K562 (cell line): ENCODE measurements around the gene CSNK1A1L. TPM values are rescaled to one million over a fixed set of nuclear protein-coding genes. Genes with fewer than 3 reads are reported as not detected.

Source experiments
- ATAC-seq: fragments of 200-7000 bp; cut with Tn5 transposase; 3 replicates; pipeline ENCODE4 v1.9.1; 2020; ENCODE audit warnings: moderate library complexity
- BruUV-seq: library from RNA; stranded (reverse); fragments of 400-500 nt; replicated peaks from 2 replicates; lab custom pipeline; 2021; lab: Mats Ljungman, UMichigan
- CTCF ChIA-PET: fragments of 300-600 bp; formaldehyde crosslinking; extraction: SDS; loops from one replicate; lab custom pipeline; 2021; ENCODE audit warnings: low intra/inter-chr PET ratio; lab: Yijun Ruan, JAX
- POLR2A ChIA-PET: fragments of 300-600, 350-650 bp; sonication (Branson Sonifier 250); formaldehyde crosslinking; extraction: SDS; loops from one replicate; lab custom pipeline; 2021; ENCODE audit warnings: antibody characterized with exemption, inconsistent platforms; lab: Yijun Ruan, JAX
- DNase-seq, 4 experiments: peaks; one replicate each; pipeline versions ENCODE4 v3.0.0 to v3.0.0-alpha.2; 2011 to 2018; ENCODE audit warnings: low spot score in 3 of 4, mixed read lengths in 3 of 4; ENCODE audit errors: extremely low read depth in 1 of 4
- FAIRE-seq: peaks from 2 replicates; lab custom pipeline; 2011; peaks lifted over from hg19 to GRCh38; lab: Jason Lieb, UNC
- H2AFZ ChIP-seq: 2 replicates; pipeline ENCODE4 v1.6.0; 2011; ENCODE audit warnings: low read depth, low read length, control low read depth, inconsistent platforms
- H3K27ac ChIP-seq: fragments of 200-600 bp; 3 replicates; pipeline ENCODE4 v1.8.0; 2011; ENCODE audit warnings: low read depth, mild to moderate bottlenecking, control low read depth, inconsistent platforms, low read length, moderate library complexity, mixed read lengths; ENCODE audit errors: extremely low read depth
- H3K27me3 ChIP-seq, 2 experiments: fragments of 300-600 bp in 1 of 2; 2 replicates in 1 of 2; 3 replicates in 1 of 2; pipeline versions ENCODE4 v1.6.0 to v1.8.0; 2011; ENCODE audit warnings: inconsistent platforms in 2 of 2, low read length in 2 of 2, mild to moderate bottlenecking in 1 of 2, mixed read lengths in 1 of 2, moderate library complexity in 1 of 2; ENCODE audit not compliant: control insufficient read depth in 2 of 2, insufficient read depth in 2 of 2
- H3K36me3 ChIP-seq: fragments of 300-600 bp; 3 replicates; pipeline ENCODE4 v1.8.0; 2011; ENCODE audit warnings: mild to moderate bottlenecking, low read length, inconsistent platforms; ENCODE audit not compliant: control insufficient read depth, insufficient read depth
- H3K4me1 ChIP-seq, 2 experiments: fragments of 200-600 bp in 1 of 2; replicated peaks in 1 of 2; 2 replicates in 1 of 2; 3 replicates in 1 of 2; pipeline versions ENCODE4 v1.5.1 to v1.8.0; 2011; ENCODE audit warnings: inconsistent platforms in 2 of 2, low read length in 2 of 2, mild to moderate bottlenecking in 1 of 2, mixed read lengths in 1 of 2, moderate library complexity in 1 of 2; ENCODE audit not compliant: control insufficient read depth in 2 of 2, insufficient read depth in 2 of 2
- H3K4me2 ChIP-seq: 2 replicates; pipeline ENCODE4 v1.6.1; 2011; ENCODE audit warnings: low read length, control low read depth, inconsistent platforms, mixed read lengths; ENCODE audit not compliant: insufficient read depth
- H3K4me3 ChIP-seq: fragments of 200-600 bp; sonication (generic), shearing (Covaris generic); 2 replicates; pipeline ENCODE4 v1.5.1; 2016; ENCODE audit warnings: control low read depth, inconsistent platforms
- H3K79me2 ChIP-seq: fragments of 200-600 bp; 3 replicates; pipeline ENCODE4 v1.8.0; 2011; ENCODE audit warnings: low read length, inconsistent platforms; ENCODE audit not compliant: control insufficient read depth, insufficient read depth
- H3K9ac ChIP-seq, 2 experiments: 2 replicates each; pipeline versions ENCODE4 v1.6.0 to v1.6.1; 2011; ENCODE audit warnings: low read depth in 2 of 2, low read length in 2 of 2, control low read depth in 1 of 2, inconsistent platforms in 1 of 2, mild to moderate bottlenecking in 1 of 2, mixed read lengths in 1 of 2; ENCODE audit not compliant: insufficient read depth in 1 of 2
- H3K9me1 ChIP-seq: one replicate; pipeline ENCODE4 v1.6.0; 2011; ENCODE audit warnings: inconsistent platforms, mild to moderate bottlenecking, low read length, moderate library complexity; ENCODE audit not compliant: control insufficient read depth, insufficient read depth
- H3K9me3 ChIP-seq: replicated peaks from 2 replicates; pipeline ENCODE4 v1.5.1; 2011; ENCODE audit warnings: low read depth, low read length, inconsistent platforms; ENCODE audit not compliant: control insufficient read depth, insufficient read depth
- H4K20me1 ChIP-seq: replicated peaks from 2 replicates; pipeline ENCODE4 v1.6.1; 2011; ENCODE audit warnings: low read length, inconsistent platforms, mixed read lengths; ENCODE audit not compliant: control insufficient read depth, insufficient read depth
- GMEB1 ChIP-seq: fragments of 250-450 bp; sonication (Bioruptor Pico); IDR thresholded peaks from 2 replicates; pipeline ENCODE4 v1.4.0; 2020; ENCODE audit warnings: mild to moderate bottlenecking
- KAT2B ChIP-seq: IDR thresholded peaks from one replicate; pipeline ENCODE4 v1.6.1; 2012; ENCODE audit warnings: low read depth, mild to moderate bottlenecking, control low read depth, inconsistent platforms, low read length, moderate library complexity
- YBX1 ChIP-seq: fragments of 450-650 bp; IDR thresholded peaks from 2 replicates; pipeline ENCODE4 v1.7.1; 2016; ENCODE audit warnings: mild to moderate bottlenecking
- ZNF407 ChIP-seq: fragments of 450-650 bp; IDR thresholded peaks from 2 replicates; pipeline ENCODE4 v1.6.1; 2016; ENCODE audit warnings: low read depth
- WGBS: fragments of 100-300 bp; shearing (Covaris generic); methylation state at CpG from one replicate; pipeline ENCODE4 v1.1.6; 2016; ENCODE audit warnings: low coverage, mixed read lengths; ENCODE audit not compliant: insufficient coverage; ENCODE audit errors: missing lambda C conversion rate; 5-methylcytosine and 5-hydroxymethylcytosine counted together
- in situ Hi-C: fragments of 300-500 bp; cut with MboI; formaldehyde crosslinking; loops from 4 replicates; pipeline ENCODE4 v1.15.0; 2018; ENCODE audit warnings: inconsistent platforms, mixed read lengths
- intact Hi-C: fragments of 100-400 bp; cut with micrococcal nuclease; formaldehyde crosslinking; loops from 2 replicates; pipeline ENCODE4 v1.14.2; 2022
- polyA plus RNA-seq, 8 experiments: library from polyadenylated mRNA; depleted of rRNA in 4 of 8; stranded (reverse) in 5 of 8; unstranded in 3 of 8; fragments of >200 nt; fragmentation: Nextera tagmentation in 2 of 8; fragmentation: Illumina TruSeq in 1 of 8; extraction: Ambion mirVana in 2 of 8; extraction: Trizol in 1 of 8; gene quantifications; 2 replicates each; pipeline versions ENCODE4 v1.2.1 to v1.2.3, GENCODE V29; 2011 to 2014; ENCODE audit warnings: inconsistent platforms in 1 of 8, missing spikeins in 1 of 8
- total RNA-seq, 7 experiments: library from RNA; depleted of rRNA in 6 of 7; stranded (reverse); fragments of >200 nt in 6 of 7; fragmentation: Illumina TruSeq in 2 of 7; extraction: Trizol in 2 of 7; gene quantifications; 2 replicates each; pipeline versions ENCODE4 v1.2.1 to v1.2.3, GENCODE V29; 2011 to 2021; ENCODE audit warnings: low replicate concordance in 1 of 7

Gene CSNK1A1L
- total and polyA plus RNA-seq, 9 of the 15 experiments (the other 6 are each of a cell fraction or from before 2014, with no cell fraction given) = not detected

GRCh38 chr13:37085606-37086005, 19.9 kb downstream of the CSNK1A1L start (continued):
- no peak for TF ChIP-seq ZNF407

GRCh38 chr13:37076818-37077217, 28.6 kb downstream of the CSNK1A1L start:
- no peak overlapping the region for H3K27ac ChIP-seq
- WGBS = 0% methylated on average over 1 of the region's 2 CpGs
- TF ChIP-seq YBX1 (no peak), KAT2B (no peak), GMEB1 (CRISPR knock-in tag) (no peak)
- TF ChIP-seq, all 486 proteins: peak for 0
- no peak overlapping the region for H3K4me3 ChIP-seq
- no peaks in the 10 kb centered on the region for H3K4me1 ChIP-seq
- H3K9me1 ChIP-seq = no peaks in the 10 kb centered on the region
- H2AFZ ChIP-seq = no peak overlapping the region
- H3K27me3 ChIP-seq = no peaks in the 10 kb centered on the region
- in situ Hi-C loops = loop anchor here (25.0 kb wide), 1 partner anchor 1810 kb away; no protein-coding TSS in a partner anchor
- intact Hi-C loops = loop anchor here (10.0 kb wide), 1 partner anchor 1838 kb away; no protein-coding TSS in a partner anchor
- no peaks in the 10 kb centered on the region for H3K9me3 ChIP-seq
- FAIRE-seq (no peak), ATAC-seq (no peak), DNase-seq (no peak)
- CTCF ChIA-PET = no interaction called here
- no TSS peak for BruUV-seq
- H3K79me2 ChIP-seq = no peaks in the 10 kb centered on the region
- H4K20me1 ChIP-seq = no peaks in the 10 kb centered on the region
- POLR2A ChIA-PET = interaction anchor here (0.8 kb wide), 1 partner anchor 623 kb away, joined by 3 read pairs; no protein-coding TSS in a partner anchor
- H3K36me3 ChIP-seq = no peaks in the 10 kb centered on the region
- H3K9ac ChIP-seq = no peak overlapping the region
- no peak overlapping the region for H3K4me2 ChIP-seq
